Ramos (cell line): Measurements from ENCODE around the gene MYO1D.

Experiments
- in situ Hi-C: fragments of 300-500 bp; cut with MboI; formaldehyde crosslinking; loops from one replicate; pipeline ENCODE4 v1.14.3; 2022; ENCODE audit warnings: low sequenced_read_pairs; ENCODE audit not compliant: unreplicated experiment

MYO1D gene

DNA sequence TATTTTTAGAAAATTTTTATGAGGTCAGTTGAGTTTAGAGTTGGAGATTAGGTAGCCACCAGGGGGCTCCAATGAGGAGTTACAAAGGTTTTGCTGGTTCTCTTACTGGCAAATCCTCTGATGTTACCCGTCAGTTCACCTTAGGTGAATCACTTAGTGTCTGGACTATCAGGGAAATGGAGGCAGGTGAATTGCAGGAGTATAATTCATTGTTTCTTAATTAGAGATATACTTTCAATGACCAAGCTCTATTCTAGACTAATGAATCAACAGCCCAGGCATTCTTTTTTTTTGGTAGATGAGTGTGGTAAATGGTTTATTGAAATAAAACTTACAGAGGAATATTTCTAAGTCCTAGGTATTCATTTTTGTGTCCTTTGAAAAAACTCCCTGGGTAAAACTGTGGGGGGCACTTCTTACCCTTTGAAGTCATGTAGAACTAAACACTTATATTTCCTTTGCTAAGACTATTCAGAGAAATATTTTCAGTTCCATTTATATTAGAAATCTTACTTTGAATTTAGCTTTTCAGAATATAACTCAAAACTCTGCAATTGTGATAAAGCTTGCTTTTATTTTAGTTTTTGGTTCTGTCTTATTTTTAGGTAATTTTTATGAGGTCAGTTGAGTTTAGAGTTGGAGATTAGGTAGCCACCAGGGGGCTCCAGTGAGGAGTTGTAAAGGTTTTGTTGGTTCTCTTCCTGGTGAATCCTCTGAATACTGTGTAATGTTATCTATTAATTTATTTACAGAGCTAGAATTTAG, 414.9 kb downstream of the MYO1D start:
- in situ Hi-C loops: no loop called here

DNA sequence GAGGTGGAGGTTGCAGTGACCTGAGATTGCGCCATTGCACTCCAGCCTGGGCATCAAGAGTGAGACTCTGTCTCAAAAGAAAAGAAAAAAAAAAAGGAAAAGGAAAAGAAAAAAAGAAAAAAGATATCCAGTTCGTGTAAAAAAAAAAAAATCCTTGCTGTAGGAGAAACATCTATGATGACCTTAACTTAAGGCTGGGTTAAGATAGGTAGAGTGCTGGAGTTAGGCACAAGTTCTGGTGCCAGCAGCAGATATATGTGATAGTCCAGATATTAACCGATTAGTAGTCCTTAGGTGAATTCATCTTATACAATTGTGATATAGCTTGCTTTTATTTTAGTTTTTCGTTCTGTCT, 415.4 kb downstream of the MYO1D start:
- in situ Hi-C loops: no loop called here

GRCh38 chr17:32460054-32460453, 416.9 kb downstream of the MYO1D start:
- in situ Hi-C loops: no loop called here

GRCh38 chr17:32458371-32458770, 418.6 kb downstream of the MYO1D start:
- in situ Hi-C loops: loop anchor here (10.0 kb wide), 1 partner anchor 296 kb away; no protein-coding TSS in a partner anchor

- in situ Hi-C loops: loop anchor here (10.0 kb wide), 1 partner anchor 301 kb away; no protein-coding TSS in a partner anchor
These were observed 423.6 kb downstream of the MYO1D start for GRCh38 chr17:32453370-32453769.

GRCh38 chr17:32452281-32452680, 424.6 kb downstream of the MYO1D start:
- in situ Hi-C loops: loop anchor here (10.0 kb wide), 1 partner anchor 303 kb away; no protein-coding TSS in a partner anchor

DNA sequence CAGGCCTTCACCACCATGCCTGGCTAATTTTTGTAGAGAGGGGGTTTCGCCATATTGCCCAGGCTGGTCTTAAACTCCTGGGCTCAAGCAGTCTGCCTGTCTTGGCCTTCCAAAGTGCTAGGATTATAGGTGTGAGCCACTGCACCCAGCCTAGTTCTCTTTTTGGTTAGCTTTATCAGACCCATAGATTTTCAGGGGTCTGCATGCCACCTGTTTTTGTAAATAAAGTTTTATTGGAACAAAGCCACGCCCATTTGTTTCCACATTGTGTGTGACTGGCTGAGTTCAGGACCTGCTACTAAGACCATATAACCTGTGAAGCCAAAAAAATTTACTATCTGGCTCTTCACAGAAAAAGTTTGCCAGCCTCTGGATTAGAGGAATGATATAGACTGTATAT, 425.0 kb downstream of the MYO1D start:
- in situ Hi-C loops: loop anchor here (10.0 kb wide), 1 partner anchor 303 kb away; no protein-coding TSS in a partner anchor

DNA sequence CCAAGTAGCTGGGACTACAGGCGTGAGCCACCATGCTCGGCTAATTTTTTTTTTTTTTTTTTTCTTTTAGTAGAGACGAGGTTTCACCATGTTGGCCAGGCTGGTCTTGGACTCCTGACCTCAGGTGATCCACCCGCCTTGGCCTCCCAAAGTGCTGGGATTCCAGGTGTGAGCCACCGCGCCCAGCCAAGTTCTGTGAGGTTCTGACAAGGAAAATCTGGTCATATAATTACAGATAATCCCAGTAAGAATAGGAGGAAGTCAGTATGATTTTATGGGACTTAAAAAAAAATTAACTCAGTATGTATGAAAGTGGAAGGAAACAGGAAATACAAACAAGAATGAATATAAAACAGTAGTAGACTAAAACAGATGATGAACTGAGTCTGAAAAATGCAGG, 426.5 kb downstream of the MYO1D start:
- in situ Hi-C loops: loop anchor here (10.0 kb wide), 1 partner anchor 304 kb away; no protein-coding TSS in a partner anchor

DNA sequence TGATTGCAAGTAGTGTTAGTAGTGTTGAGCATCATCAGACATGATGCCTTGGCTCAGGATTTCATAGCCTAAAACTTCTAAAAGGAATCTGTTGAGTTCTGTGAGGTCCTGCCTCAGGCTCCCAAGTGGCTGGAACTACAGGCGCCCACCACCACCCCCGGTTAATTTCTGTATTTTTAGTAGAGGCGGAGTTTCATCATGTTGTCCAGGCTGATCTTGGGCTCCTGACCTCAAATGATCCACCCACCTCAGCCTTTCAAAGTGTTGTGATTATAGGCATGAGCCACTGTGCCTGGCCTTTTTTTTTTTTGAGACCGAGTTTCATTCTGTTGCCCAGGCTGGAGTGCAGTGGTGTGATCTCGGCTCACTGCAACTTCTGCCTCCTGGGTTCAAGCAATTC, 427.0 kb downstream of the MYO1D start:
- in situ Hi-C loops: loop anchor here (10.0 kb wide), 1 partner anchor 305 kb away; no protein-coding TSS in a partner anchor

DNA sequence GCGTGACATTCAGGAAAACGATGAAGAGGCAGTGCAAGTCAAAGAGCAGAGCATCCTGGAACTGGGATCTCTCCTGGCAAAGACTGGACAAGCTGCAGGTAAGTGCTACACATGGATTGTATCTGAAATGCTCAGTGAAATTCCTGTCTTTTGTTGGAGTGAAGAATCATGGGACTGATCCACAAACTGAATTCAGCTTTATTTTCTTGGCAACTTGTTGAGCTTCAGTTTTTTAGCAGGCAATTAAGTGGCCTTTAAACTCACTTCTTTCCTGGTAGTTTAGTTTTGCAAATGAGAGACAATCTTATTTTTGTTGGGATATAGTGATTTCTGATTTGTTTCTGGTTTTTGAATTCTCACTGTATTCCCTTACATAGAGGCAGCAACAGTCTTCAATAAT, 430.0 kb downstream of the MYO1D start:
- in situ Hi-C loops: no loop called here

DNA sequence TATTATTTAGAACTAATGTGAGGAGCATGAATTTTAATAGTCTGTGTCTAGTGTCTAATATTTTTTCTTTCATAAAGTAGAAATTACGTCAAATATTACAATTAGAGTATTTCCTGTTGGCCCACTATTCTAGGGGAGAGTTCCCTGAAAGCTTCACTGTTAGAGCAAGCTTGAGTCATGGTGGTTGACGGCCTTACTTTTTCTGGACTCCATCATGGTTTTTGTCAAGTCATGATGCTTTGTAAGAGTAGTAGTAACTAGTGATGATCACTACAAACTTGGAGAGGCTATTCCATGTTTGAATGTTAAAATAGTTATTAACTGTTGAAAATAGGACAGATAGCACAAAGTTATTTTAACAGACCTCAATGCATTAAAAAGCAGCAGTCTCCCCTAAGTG, 431.0 kb downstream of the MYO1D start:
- in situ Hi-C loops: no loop called here

DNA sequence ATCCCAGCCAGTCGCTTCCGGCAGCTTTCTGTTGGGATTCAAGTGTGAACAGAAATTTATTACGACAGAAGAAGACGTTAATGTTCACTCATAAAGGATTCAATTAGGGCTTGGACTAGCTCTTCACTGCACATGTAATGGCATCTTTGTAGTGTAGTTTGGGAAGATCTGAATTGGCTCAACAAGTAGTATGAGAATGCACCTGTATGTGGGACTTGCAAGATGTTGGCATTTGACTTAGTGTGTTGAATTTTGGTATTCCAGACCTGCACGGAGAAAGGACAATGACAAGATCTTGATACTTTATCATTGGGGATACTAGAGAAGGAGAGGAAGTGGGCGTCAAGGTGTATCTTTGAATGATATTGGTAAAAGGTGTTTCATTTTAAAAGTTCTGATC, 431.4 kb downstream of the MYO1D start:
- in situ Hi-C loops: no loop called here

- in situ Hi-C loops: no loop called here
These were observed 431.9 kb downstream of the MYO1D start for GRCh38 chr17:32445074-32445415.

DNA sequence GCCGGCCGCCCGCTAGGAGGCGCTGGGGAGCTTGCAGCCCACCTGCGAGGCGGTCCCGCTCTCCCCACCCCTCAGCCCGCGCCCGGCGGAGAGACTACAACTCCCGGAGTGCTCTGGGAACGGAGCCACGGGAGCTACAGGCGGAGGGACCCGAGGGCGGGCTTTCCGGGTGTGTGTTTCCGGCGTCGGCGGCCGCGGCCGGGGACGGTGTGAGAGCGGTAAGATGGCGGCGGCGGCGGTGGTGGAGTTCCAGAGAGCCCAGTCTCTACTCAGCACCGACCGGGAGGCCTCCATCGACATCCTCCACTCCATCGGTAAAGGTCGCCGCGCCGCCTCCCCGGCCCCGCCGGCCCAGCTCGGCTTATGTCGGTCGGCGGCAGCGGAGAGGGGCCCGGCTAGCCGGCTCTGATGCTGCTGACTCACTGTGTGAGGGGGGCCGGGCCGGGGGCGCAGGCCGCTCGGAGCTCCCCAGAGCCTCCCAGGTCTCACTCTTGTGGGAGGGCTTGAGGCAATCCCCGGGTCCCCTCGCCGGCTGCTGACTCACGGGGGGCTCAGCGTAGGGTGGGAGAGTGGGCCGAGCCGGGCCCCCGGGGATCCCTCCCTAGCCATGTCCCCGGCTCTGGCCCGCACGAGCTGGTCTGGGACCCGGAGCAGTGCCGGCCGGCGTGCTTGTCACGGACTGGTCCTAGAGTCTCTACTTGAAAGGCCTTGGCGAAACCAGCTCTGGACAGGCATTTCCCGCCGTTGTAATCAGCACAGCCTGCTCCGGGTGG, 432.4 kb downstream of the MYO1D start, which contains the start of gene PSMD11:
PSMD11 (plus strand) TSS at position 210 of the 773 bp plus-strand sequence; CDS start at position 224, 14 bp downstream.
- in situ Hi-C loops: no loop called here

DNA sequence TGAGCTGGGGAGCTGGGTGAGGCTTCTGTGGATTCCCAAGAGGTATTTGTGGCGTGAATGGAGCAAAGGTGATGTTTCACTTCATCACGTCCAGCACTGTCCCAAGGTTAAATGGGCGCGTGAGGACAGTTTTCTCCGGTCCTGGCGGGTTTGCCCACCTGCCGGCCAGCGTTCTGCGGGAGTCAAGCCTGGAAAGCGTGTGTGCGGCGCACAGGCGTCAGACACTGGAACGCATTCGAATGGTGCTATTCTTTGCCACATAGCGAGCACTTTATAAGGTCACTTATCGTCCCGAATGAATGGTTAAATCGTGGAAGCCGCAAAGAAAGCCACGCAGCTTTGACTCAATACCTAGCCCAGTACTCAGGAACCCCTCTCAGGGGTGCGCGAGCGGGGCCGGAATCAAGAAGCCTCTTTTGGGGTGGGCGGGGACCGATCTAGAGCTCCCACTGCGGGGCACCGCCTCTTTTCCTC, 433.1 kb downstream of the MYO1D start:
- in situ Hi-C loops: no loop called here
